NCI-H2227 (cell line): Measurements from ENCODE around the gene PTDSS2.
"Not testable (repeated sequence)": the region's sequence is repeated elsewhere in the genome, so short reads cannot be mapped to it uniquely, and the experiment has no call there.

Experiments used
- DNase-seq: peaks from one replicate; lab custom pipeline; 2025; ENCODE audit not compliant: unreplicated experiment; lab: John Stamatoyannopoulos, UW

Gene PTDSS2

DNA sequence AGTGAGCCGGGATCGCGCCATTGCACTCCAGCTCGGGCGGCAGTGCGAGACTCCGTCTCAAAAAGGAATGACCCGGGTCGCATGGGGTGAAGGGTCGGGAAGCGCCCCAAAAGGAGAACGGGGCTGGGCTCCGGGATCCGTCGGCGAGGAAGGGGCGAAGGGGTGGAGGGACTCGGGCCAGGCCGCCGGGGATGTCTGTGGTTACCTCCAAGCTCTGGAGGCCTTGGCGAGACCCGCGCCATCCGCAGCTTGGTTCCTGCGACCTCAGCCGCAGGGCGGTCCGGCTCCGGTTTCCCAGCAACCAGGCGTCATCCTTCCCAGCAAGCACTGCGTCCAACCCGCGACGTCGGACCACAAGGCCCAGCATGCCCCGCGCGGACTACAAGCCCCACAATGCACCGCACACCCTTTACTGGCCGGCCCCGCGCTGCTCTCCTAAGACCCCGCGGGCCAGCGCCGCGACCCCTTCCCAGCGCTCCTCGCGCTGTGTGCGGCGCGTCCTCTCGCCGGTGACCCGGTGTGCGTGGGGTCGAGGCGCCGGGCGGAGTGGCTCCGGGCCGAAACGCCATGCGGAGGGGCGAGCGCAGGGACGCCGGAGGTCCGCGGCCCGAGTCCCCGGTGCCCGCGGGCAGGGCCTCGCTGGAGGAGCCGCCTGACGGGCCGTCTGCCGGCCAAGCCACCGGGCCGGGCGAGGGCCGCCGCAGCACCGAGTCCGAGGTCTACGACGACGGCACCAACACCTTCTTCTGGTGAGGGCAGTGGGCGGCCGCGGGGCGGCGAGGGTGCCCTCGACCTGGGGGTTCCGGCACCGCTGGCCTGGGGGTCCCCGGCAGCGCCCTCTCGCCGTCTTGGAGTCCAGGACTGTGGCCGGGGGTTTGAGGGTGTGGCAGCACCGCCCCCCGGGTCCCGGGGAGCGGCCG, at the start of gene PTDSS2:
Gene PTDSS2, plus strand, starts transcription at position 391 of the 920 bp plus-strand sequence. Its CDS starts 177 bp downstream, at position 568.
- DNase-seq, result peak; percentile 98

DNA sequence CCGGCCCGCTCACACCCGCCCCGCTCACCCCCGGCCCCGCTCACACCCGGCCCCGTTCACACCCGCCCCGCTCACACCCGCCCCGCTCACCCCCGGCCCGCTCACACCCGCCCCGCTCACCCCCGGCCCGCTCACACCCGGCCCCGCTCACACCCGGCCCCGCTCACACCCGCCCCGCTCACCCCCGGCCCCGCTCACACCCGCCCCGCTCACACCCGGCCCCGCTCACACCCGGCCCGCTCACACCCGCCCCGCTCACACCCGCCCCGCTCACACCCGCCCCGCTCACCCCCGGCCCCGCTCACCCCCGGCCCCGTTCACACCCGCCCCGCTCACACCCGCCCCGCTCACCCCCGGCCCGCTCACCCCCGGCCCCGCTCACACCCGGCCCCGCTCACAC, 48.9 kb upstream of the PTDSS2 start:
- DNase-seq, result not testable (repeated sequence)

DNA sequence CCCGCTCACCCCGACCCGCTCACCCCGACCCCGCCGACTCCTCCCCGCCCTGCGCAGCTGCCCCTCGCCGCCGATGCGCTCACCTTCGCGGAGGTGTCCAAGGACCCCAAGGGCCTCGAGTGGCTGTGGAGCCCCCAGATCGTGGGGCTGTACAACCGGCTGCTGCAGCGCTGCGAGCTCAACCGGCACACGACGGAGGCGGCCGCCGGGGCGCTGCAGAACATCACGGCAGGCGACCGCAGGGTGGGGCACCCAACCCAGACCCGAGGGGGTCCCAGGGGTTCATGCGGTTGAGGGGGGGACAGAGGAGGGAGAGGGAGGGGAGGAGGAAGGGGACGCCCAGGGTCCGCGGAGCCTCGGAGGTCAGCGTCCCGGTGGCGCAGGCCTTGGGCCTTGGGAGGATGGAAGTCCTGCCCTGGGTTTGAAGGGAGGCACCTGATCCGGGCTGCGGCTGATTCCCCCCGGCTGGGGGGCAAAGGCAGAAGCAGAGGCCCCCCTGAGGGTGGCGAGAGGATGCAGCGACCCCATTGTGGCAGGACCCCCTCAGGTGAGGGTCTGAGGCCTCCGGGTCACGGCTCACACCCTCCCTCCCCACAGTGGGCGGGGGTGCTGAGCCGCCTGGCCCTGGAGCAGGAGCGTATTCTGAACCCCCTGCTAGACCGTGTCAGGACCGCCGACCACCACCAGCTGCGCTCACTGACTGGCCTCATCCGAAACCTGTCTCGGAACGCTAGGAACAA, 46.9 kb upstream of the PTDSS2 start:
- no peak for DNase-seq

DNA sequence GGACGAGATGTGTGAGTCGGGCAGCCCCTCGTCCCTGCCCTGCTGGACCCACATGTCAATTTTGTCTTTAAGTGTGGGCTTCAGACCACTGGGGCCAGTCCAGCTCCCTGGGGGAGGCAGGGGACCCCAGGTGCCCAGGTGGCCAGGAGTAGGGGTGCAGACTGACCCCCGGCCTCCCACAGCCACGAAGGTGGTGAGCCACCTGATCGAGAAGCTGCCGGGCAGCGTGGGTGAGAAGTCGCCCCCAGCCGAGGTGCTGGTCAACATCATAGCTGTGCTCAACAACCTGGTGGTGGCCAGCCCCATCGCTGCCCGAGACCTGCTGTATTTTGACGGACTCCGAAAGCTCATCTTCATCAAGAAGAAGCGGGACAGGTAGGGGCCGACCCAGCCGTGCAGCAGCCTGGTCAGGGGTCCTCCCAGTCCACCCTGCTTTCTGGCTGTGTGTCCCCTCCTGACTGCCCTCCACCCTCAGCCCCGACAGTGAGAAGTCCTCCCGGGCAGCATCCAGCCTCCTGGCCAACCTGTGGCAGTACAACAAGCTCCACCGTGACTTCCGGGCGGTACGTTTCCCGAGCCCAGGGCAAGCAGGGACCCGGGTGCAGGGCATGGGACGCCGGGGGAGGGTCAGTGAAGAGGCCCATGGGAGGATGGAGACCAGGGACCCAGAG, 46.2 kb upstream of the PTDSS2 start:
- no peak for DNase-seq

DNA sequence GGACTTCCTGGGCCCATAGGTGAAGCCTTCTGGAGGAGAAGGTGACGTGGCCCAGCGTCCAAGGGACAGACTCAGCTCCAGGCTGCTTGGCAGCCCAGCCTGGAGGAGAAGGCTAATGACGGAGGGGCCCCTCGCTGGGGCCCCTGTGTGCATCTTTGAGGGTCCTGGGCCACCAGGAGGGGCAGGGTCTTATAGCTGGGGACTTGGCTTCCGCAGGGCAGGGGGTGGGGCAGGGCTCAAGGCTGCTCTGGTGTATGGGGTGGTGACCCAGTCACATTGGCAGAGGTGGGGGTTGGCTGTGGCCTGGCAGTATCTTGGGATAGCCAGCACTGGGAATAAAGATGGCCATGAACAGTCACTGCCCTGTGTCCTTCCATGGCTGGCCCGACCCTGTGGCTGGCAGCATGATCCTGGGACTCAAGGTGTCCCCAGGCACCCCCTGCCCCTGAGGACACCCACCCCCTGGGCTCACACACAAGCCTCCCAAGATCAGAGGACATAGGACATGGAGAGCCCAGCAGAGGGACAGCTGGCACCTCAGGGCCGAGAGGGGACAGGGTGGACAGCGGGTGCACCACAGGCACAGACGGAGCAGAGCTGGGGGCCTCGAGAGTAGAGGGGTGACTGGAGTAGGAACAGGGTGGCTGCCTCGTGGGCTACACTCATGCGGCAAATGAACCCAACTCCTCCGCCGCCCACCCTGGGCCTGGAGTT, 45.4 kb upstream of the PTDSS2 start:
- no peak for DNase-seq

DNA sequence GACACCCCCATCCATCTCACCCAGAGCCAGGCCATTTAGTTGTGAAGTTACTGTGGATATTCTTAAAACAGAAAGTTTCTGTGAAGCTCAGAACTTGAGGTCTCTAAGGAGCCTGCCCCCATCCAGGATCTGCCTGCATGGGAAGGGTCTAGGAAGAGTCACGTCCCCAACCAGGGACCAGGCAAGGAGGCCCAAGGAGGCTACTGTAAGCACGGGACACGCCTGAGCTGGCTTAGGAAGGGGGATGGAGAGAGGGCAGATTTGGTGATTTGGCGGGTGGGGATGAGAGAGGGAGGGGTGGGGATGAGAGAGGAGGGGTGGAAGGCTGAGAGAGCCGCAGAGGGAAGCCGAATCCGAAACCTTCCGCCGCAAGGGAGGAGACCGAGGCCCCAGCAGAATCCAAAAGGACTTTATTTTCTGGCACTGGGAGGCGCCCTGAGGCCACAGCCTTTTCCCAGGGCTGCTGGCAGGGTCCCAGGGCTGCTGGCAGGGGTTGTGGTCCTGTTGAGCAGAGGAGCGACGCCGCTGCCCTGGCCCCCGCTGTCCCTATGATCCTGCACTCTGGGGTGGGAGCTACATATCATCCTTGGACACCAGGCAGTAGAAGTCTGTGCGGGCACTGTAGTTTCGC, 44.6 kb upstream of the PTDSS2 start:
- no peak for DNase-seq

DNA sequence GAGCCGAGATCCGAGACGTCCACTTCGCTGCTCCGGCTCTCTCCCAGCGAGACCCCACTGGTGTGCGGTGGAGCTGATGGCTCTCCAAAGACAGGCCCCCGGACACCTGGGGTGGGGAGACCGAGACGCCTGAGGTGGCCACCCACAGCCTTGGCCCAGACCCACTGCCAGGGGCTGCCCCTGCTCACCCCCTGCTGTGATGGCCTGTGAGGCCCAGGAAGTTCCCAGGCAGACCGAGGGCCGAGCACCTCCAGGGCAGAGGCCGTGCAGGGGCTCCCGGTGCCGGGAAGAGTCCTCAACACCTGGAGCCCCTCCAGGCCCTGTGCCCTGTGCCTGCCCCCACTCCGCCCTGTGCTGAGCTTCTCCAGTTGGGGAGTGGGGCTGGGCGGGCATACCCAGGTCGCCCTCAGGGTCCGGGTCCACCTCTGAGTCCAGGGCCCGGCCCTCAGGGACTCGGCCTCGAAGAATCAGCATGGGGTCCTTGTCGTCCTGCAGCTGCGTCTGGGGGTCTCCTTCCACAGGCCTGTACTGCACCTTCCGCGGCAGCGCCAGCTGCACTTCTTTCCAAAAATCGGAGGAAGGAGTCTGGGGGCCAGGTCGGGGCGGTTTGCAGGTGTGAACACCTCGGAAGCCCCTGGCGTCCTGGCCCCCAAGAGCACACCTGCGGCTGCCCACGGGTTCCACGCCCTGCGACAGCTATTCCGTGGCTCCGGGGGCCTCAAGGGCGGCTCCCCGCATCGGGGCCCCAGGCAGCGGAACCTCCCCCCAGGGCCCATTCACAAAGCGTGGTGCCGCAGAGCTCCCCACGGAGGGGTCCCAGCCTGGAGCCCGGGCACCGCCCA, 43.9 kb upstream of the PTDSS2 start:
- DNase-seq, result no peak

DNA sequence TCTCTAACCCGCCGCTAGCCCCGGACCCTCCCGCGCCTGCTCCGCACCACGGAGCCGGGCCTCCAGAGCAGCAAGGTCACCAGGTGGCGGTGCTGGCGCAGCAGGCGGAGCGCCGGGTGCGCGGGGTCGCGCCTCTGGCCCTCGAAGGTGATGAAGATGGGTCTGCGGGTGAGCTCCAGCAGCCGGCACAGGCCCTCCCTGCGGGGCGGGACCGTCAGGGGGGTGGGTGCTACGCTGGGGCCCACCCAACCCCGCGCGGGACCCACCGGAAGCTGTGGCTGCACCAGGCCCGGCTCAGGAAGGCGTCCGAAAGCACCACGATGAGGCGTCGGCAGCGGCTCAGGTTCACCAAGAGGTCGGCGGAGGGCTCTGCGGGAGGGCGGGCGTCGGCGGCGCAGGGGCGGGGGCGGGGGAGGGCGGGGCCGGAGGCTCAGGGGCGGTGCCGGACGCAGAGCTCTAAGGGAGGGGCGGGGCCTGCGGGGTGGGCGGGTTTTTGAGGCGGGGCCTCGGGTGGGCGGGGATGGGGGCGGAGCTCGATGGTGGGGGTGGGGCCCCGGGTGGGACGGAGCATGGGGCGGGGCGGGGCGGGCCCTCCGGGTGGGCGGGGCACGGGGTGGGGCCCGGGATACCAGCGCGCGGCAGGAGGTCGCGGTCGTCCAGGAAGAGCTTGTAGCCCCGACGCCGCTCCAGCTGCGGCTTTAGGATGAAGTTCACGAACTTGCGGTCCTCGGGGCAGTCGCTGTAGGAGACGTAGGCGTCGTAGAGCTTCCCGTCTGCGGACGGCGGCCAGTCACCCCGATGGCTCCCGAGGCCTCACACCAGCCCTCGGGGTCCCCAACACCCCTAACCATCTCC, 43.1 kb upstream of the PTDSS2 start:
- DNase-seq, result no peak

DNA sequence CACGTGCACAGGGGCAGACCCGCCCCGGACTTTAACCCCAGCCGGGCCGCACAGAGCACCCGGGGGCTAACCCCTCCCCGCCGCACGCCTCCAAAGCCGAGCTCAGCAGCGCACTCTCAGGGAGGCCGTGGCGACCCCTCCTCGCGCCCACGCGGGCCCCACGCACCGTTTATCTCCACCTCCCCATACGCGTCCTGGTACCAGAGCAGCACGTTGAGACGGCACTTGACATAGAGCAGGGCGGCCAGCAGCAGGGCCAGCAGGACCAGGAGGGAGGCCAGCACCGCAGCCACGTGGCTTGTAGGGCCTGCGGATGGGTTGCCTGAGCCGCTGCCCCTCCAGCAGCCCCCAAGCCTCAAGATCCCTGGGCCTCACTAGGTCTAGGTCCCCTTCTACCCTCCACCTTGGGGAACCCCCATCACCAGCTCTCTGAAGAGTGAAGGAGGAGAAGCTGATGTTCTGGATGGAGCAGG, 42.4 kb upstream of the PTDSS2 start:
- DNase-seq, result no peak

DNA sequence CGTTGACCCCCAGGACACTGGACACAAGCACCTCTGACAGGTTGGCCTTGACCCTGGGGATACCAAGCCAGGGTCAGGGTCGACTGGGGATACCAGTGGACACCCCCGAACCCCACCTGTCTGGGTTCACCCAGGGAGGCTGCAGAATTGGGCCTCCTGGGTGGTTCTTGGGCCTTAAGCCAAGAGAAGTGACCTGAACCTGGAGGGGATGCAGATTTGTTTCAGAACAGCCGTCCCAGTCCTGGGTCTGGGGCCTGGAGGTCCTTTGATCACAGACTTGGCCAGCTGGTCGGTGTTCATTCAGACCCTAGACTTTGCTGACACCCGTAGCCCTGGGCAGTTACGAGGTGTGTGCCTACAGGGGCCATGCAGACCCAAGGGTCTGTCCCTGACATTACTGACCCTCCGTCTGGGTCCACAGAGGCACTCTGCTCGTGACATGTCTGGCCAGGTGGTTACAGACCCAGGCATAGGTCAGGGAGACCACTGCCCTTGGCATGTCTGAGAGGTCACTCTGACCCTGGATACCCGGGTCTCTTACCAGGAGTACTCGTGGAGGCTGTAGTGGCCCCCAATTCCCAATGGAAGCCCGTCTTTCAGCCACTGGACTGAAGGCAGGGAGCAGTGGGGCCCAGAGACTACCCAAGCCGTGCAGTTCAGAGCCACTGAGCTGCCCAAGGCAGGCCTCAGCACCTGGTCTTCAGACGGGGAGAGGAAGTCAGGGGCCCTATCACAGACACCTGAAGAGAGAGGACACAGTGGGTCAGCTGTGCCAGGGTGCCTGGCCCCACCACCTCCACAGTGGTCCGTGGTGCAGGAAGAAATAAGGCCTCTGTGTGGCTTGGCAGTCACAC, 41.7 kb upstream of the PTDSS2 start:
- DNase-seq, result no peak

DNA sequence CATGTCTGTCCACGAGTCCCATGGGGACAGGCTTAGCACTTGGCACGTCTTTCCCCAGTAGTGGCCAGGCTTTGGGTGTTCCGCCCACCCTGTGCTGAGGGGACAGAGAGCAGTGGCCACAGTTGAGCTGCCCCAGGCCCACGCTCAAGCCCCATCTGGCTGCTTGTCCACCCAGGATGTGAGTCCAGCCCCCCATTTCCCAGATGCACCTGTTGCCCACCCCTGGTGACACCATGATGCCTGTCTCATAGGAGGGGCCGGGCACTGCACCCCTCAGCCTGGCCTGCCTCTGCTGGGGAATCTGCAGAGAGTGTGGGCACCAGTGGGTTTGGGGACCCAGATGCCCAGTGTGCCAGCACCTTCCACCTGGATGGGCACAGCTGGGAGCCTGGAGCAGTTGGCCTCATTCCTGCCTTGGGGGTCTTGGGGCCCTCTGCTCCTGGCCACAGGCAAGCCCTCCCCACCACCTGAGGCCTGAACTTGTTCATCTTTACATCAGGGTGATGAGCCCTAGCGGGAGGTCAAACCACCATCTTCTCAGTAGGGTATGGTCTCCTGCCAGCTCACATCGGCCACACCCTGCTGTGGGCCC, 41.0 kb upstream of the PTDSS2 start:
- DNase-seq, result no peak

DNA sequence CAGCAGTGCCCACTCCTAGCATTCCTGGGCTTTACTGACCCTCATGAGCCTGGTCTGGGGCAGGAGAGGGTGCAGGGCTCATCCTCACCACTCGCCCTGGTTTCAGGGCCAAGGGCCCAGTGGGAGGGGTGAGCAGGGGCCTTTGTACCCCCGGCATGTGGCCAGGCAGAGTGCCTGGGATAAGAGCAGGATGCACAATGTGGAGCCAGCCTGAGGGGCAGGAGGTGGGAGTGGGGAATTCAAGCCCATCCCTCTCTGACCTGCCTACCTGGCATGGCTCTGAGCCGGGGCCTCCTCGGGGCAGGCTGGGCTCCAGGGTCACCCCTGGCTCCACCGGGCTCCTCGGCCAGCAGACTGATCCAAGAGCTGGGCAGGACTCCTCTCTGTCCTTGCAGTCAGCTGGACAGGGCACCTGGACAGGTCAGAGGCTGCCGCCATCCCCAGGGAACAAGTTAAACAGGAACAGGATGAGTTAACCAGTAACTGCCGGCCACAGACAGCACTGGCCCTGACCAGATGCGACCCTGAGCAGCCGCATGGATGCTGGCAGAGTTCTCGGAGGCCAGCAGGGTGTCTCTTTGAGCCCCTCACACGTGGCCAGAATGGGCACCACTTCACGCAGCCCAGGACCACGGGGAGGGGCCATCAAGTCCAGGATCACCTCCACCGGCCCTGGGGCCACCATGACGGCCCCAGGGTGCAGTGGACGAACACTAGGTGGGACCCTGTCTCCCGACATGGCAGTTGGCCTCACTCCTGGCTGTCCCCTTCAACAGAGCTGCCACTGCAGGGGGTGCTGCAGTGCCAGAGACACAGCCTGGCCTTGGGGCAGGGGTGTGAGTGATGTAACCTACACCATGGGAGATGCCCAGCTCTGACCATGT, 40.2 kb upstream of the PTDSS2 start:
- DNase-seq, result no peak

DNA sequence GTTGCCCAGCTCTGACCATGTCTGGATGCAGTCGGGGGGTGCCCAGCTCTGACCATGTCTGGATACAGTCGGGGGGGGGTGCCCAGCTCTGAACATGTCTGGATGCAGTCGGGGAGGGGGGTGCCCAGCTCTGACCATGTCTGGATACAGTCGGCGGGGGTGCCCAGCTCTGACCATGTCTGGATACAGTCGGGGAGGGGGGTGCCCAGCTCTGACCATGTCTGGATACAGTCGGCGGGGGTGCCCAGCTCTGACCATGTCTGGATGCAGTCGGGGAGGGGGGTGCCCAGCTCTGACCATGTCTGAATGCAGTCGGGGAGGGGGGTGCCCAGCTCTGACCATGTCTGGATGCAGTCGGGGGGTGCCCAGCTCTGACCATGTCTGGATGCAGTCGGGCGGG, 39.4 kb upstream of the PTDSS2 start:
- not testable (repeated sequence) for DNase-seq

DNA sequence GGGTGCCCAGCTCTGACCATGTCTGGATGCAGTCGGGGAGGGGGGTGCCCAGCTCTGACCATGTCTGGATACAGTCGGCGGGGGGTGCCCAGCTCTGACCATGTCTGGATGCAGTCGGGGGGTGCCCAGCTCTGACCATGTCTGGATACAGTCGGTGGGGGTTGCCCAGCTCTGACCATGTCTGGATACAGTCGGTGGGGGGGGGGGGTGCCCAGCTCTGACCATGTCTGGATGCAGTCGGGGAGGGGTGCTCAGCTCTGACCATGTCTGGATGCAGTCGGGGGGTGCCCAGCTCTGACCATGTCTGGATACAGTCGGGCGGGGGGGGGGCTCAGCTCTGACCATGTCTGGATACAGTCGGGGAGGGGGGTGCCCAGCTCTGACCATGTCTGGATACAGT, 38.6 kb upstream of the PTDSS2 start:
- not testable (repeated sequence) for DNase-seq

DNA sequence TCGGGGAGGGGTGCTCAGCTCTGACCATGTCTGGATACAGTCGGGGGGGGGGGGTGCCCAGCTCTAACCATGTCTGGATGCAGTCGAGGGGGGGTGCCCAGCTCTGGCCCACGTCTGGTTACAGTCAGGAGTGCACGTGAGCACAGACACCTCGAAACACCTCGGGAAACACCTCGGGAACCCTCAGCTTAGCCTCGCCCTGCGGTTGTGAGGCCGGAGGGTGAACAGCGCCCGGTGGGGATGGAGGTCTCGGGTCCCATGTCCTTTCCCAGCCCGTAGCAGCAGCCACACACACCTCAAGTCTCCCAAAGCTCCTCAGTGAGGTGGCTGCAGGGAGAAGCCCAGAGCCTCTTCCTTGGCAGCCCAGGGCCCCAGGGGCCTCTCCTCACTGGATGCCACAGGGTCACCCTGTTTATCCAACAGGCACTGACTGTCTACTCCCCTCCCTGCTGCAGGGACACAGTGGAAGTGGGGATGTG, 37.4 kb upstream of the PTDSS2 start:
- no peak for DNase-seq
